ENCODE results near the gene FUCA1. TPM values are rescaled to one million over a fixed set of nuclear protein-coding genes. Genes with fewer than 3 reads are reported as not detected.

Gene FUCA1
- total and polyA plus RNA-seq, 2 of the 8 experiments (the other 6 are each of a cell fraction or from before 2014, with no cell fraction given): 5.9 to 6.4 TPM

DNA sequence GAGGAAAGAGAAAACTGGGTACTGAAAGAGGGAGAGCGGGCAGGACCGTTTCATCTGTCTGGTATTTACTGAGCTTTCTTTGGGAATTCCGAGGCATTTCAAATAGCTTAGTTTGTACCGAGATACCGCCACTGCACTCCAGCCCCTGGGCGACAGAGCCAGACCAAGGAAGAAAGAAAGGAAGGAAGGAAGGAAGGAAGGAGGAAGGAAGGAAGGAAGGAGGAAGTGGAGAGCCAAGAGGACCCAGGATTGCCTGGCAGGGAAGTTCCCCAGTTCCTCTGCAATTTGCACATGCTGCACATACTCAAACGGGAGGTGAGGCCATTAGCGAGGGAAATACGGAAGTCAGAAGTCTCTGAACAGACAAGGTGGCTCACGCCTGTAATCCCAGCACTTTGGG is 961 bp upstream of the FUCA1 start:
- ChIA-PET CTCF (ENCODE audit: partially characterized antibody) (interaction anchor here (0.6 to 4.5 kb wide), 15 partner anchors 11 to 521 kb away, joined by 3 to 40 read pairs (median 3); no protein-coding TSS in a partner anchor), POLR2A (ENCODE audit: partially characterized antibody) (interaction anchor here (0.6 to 1.5 kb wide), 3 partner anchors 44 to 108 kb away, joined by 3 read pairs; partner anchors contain the start of gene HMGCL)
- Histone ChIP-seq H2BK12ac (ENCODE audit: low read depth, low read length) (no peak overlapping the region), H3K14ac (ENCODE audit: insufficient read length) (no peak overlapping the region), H3K79me2 (ENCODE audit: control insufficient read depth in 1 of 2, insufficient read depth in 2 of 2, low read length in 2 of 2) (no peaks in the 10 kb centered on the region), H3K4me3 (ENCODE audit: extremely low read depth in 1 of 4, insufficient read depth in 2 of 4, low read depth in 3 of 4, low read length in 4 of 4) (no peak overlapping the region), H3K27ac (ENCODE audit: low read depth, low read length) (no peak overlapping the region), H3K79me1 (ENCODE audit: low read depth, low read length) (no peaks in the 10 kb centered on the region), H3K23ac (ENCODE audit: insufficient read length) (no peak overlapping the region), H4K5ac (ENCODE audit: insufficient read length, low read depth, low read length) (no peak overlapping the region), H3K4ac (replicated peaks; ENCODE audit: insufficient read length, low read depth, low read length) (no peak overlapping the region), H3K9ac (replicated peaks in 1 of 4; ENCODE audit: extremely low read depth in 1 of 4, low read depth in 3 of 4, low read length in 3 of 4) (no peak overlapping the region), H3K4me2 (ENCODE audit: insufficient read depth in 1 of 2, low read depth in 2 of 2, low read length in 2 of 2) (0 out of 4 replicates have a peak overlapping the region, but pooled peaks of 1 of the 2 experiments have one; percentile 79), H3K18ac (ENCODE audit: extremely low read depth, low read length) (no peak overlapping the region), H3K4me1 (replicated peaks in 1 of 4; ENCODE audit: control insufficient read depth in 3 of 4, insufficient read depth in 4 of 4, low read length in 3 of 4) (no peaks in the 10 kb centered on the region; a peak in 1 of 7 replicates), H3K23me2 (ENCODE audit: low read depth, low read length) (peaks cover 7% of the 10 kb centered on the region), H3K36me3 (ENCODE audit: control insufficient read depth in 2 of 4, insufficient read depth in 4 of 4, low read length in 3 of 4) (no peaks in the 10 kb centered on the region), H2BK120ac (replicated peaks; ENCODE audit: low read depth, low read length) (no peak overlapping the region), H4K8ac (ENCODE audit: extremely low read depth, insufficient read depth, low read length) (no peak overlapping the region), H2AFZ (ENCODE audit: low read length) (0 out of 2 replicates have a peak overlapping the region, but pooled peaks have one; percentile 78), H3K27me3 (replicated peaks in 1 of 4; ENCODE audit: control insufficient read depth in 3 of 4, extremely low read depth in 1 of 4, insufficient read depth in 3 of 4, low read length in 3 of 4) (peaks cover 6 to 28% (median 19%) of the 10 kb centered on the region in 4 experiments), H2BK20ac (ENCODE audit: low read length) (no peak overlapping the region), H2AK5ac (ENCODE audit: low read depth, low read length) (no peak overlapping the region), H3K56ac (replicated peaks; ENCODE audit: insufficient read length, low read depth, low read length) (no peak overlapping the region), H4K91ac (replicated peaks; ENCODE audit: insufficient read length, low read length) (no peak overlapping the region), H4K20me1 (replicated peaks in 1 of 2; ENCODE audit: control insufficient read depth in 1 of 2, insufficient read depth in 2 of 2, low read length in 2 of 2) (no peaks in the 10 kb centered on the region), H2BK5ac (ENCODE audit: low read depth, low read length) (no peak overlapping the region), H3K9me3 (ENCODE audit: insufficient read depth in 2 of 2, low read depth in 1 of 2, low read length in 1 of 2) (no peaks in the 10 kb centered on the region), H2BK15ac (ENCODE audit: low read length) (peak overlapping the region; percentile 36; the same call in 1 of the 2 replicates)
- FAIRE-seq (no peak), DNase-seq (ENCODE audit: low read depth in 1 of 2, low spot score in 2 of 2) (no peak)
- TF ChIP-seq POLR2AphosphoS5 (IDR thresholded peaks at IDR 0.05; ENCODE audit: low read depth, low read length) (no peak), JUN (IDR thresholded peaks at IDR 0.05; ENCODE audit: low read depth, low read length) (no peak), BRCA1 (IDR thresholded peaks at IDR 0.05; ENCODE audit: low read depth, low read length) (no peak), HDAC6 (IDR thresholded peaks at IDR 0.05; ENCODE audit: low read depth, low read length) (no peak), SAP30 (IDR thresholded peaks at IDR 0.05; ENCODE audit: insufficient read depth, insufficient replicate concordance, low read length) (no peak), POU5F1 (IDR thresholded peaks at IDR 0.05; ENCODE audit: low read depth, low read length) (no peak), SUZ12 (IDR thresholded peaks at IDR 0.05; ENCODE audit: low read length) (no peak), TEAD4 (IDR thresholded peaks at IDR 0.05; ENCODE audit: low read depth, low read length) (no peak), EP300 (IDR thresholded peaks at IDR 0.05; ENCODE audit: borderline replicate concordance in 1 of 2, low read depth in 2 of 2, low read length in 2 of 2) (no peak), KDM1A (IDR thresholded peaks at IDR 0.05; ENCODE audit: borderline replicate concordance, low read length) (no peak)
- WGBS, 2 experiments (ENCODE audit: extremely low coverage in 1 of 2, insufficient coverage in 1 of 2, insufficient read length in 1 of 2, insufficient replicate concordance in 2 of 2, low coverage in 1 of 2, low lambda C conversion rate in 2 of 2, missing lambda C conversion rate in 1 of 2): 87% methylated on average over 10 of the region's 10 CpGs; no CpG with 5 or more reads in 1 of the 2 experiments

Measured in H1 (cell line).